GM19035 (cell line): Measurements from ENCODE around the gene ITPRIPL2.

Source experiments
- ATAC-seq: cut with Tn5 transposase; IDR thresholded peaks from one replicate; pipeline ENCODE4 v1.9.1; 2021; ENCODE audit not compliant: unreplicated experiment

The ITPRIPL2 gene

GRCh38 chr16:19093631-19094541 is 19.9 kb upstream of the ITPRIPL2 start:
- ATAC-seq, result no peak

- no peak for ATAC-seq
Measured at GRCh38 chr16:19094542-19095365, 19.0 kb upstream of the ITPRIPL2 start.

- no peak for ATAC-seq
Measured at GRCh38 chr16:19095654-19096053, 18.1 kb upstream of the ITPRIPL2 start.

GRCh38 chr16:19098173-19098572 is 15.6 kb upstream of the ITPRIPL2 start:
- ATAC-seq, result no peak

- ATAC-seq, result no peak
Measured at GRCh38 chr16:19102187-19102872, 11.4 kb upstream of the ITPRIPL2 start.

- ATAC-seq, result no peak
Measured at GRCh38 chr16:19104607-19105006, 9.2 kb upstream of the ITPRIPL2 start.

- ATAC-seq, result no peak
Measured at GRCh38 chr16:19105131-19105530, 8.6 kb upstream of the ITPRIPL2 start.

GRCh38 chr16:19105891-19106624 is 7.7 kb upstream of the ITPRIPL2 start:
- ATAC-seq, result no peak

- ATAC-seq, result no peak
Measured at GRCh38 chr16:19106625-19107020, 7.1 kb upstream of the ITPRIPL2 start.

GRCh38 chr16:19108409-19109287 is 5.1 kb upstream of the ITPRIPL2 start:
- ATAC-seq, result no peak

GRCh38 chr16:19109288-19109664 is 4.5 kb upstream of the ITPRIPL2 start:
- no peak for ATAC-seq

- no peak for ATAC-seq
Measured at GRCh38 chr16:19110537-19111360, 3.0 kb upstream of the ITPRIPL2 start.

- no peak for ATAC-seq
Measured at GRCh38 chr16:19112099-19112407, 1.7 kb upstream of the ITPRIPL2 start.

GRCh38 chr16:19114359-19115147 is 789 bp downstream of the ITPRIPL2 start:
- ATAC-seq, result no peak

- no peak for ATAC-seq
Measured at GRCh38 chr16:19115148-19116021, 1.6 kb downstream of the ITPRIPL2 start.

- no peak for ATAC-seq
Measured at GRCh38 chr16:19116711-19117449, 3.1 kb downstream of the ITPRIPL2 start.
